ENCODE results near the gene HTRA3.

Gene HTRA3

DNA sequence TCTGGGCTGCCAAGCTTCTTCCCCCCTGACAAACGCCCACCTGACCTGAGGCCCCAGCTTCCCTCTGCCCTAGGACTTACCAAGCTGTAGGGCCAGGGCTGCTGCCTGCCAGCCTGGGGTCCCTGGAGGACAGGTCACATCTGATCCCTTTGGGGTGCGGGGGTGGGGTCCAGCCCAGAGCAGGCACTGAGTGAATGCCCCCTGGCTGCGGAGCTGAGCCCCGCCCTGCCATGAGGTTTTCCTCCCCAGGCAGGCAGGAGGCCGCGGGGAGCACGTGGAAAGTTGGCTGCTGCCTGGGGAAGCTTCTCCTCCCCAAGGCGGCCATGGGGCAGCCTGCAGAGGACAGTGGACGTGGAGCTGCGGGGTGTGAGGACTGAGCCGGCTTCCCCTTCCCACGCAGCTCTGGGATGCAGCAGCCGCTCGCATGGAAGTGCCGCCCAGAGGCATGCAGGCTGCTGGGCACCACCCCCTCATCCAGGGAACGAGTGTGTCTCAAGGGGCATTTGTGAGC, 37.0 kb downstream of the HTRA3 start:
- DNase-seq (ENCODE audit: extremely low read depth in 1 of 2, low read depth in 1 of 2): no peak

- DNase-seq (ENCODE audit: extremely low read depth in 1 of 2, low read depth in 1 of 2): no peak
Measured at GRCh38 chr4:8307121-8307520, 37.6 kb downstream of the HTRA3 start.

- DNase-seq (ENCODE audit: extremely low read depth in 1 of 2, low read depth in 1 of 2): no peak
Measured at GRCh38 chr4:8307714-8308113, 38.2 kb downstream of the HTRA3 start.

- no peak for DNase-seq (ENCODE audit: extremely low read depth in 1 of 2, low read depth in 1 of 2)
Measured at GRCh38 chr4:8308144-8308543, 38.6 kb downstream of the HTRA3 start.

- DNase-seq (ENCODE audit: extremely low read depth in 1 of 2, low read depth in 1 of 2): no peak
Measured at GRCh38 chr4:8308856-8309771, 39.6 kb downstream of the HTRA3 start.

DNA sequence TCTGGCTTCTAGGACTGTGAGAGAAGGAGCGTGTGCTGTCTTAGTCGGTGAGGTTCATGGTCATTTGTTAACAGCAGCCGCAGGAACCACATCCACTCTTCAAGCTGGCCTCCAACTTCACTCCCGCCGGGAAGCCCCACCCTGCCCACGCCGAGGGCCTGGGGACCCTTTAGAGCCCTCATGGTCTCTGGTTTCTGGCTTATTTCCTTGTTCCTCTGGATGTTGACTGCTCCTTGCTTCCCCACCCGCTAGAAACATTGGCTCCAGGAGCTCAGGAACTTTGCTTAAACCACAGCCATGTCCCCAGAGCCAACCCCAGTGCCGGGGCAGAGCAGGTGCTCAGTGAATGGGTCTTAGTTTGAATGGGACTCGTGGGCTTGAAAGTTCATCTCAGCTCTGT, 40.8 kb downstream of the HTRA3 start:
- no peak for DNase-seq (ENCODE audit: extremely low read depth in 1 of 2, low read depth in 1 of 2)

DNA sequence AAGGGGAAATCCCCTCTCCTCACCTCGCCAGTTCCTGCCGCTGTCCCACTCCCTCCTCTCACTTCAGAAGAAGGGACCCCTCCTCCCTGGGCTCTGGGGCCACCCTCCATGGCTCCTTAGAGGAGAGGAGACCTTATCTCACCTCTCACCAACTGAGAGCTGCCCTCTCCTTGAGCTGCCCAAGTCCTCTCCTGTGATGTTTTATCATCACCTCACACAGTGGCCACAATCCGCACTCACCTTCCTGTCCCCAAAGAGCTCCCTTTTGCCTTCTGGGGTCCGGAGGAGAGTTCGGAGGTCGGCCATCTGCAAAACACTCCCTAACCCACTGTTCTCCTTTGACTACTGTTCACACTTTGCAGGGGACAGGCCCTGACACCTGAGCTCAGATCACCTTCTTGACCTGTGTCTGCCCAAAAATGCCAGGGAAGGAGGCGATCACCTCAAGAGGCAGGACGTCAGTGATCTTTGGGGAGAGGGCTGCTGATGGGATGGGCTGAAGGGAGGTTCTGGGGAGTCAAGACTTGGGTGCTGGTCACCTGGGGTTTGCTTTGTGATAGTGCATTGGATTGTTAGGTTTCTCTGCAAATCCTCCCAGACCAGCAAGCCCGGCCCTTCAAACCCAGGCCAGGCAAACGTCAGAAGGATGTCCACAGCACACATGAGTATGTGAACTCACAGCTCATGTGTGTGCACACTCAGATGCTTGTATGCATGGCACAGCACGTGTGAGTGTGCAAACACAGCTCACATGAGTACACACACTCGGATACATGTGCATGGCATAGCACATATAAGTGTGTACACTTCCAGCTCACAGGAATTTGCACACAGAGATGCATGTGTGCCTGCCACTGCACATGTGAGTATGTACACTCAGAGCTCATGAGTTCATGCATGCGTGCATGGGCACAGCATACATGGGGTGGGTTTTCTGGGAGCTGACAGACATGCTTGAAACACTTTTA, 41.8 kb downstream of the HTRA3 start:
- no peak for DNase-seq (ENCODE audit: extremely low read depth in 1 of 2, low read depth in 1 of 2)

- no peak for DNase-seq (ENCODE audit: extremely low read depth in 1 of 2, low read depth in 1 of 2)
Measured at GRCh38 chr4:8312069-8312445, 42.5 kb downstream of the HTRA3 start.

DNA sequence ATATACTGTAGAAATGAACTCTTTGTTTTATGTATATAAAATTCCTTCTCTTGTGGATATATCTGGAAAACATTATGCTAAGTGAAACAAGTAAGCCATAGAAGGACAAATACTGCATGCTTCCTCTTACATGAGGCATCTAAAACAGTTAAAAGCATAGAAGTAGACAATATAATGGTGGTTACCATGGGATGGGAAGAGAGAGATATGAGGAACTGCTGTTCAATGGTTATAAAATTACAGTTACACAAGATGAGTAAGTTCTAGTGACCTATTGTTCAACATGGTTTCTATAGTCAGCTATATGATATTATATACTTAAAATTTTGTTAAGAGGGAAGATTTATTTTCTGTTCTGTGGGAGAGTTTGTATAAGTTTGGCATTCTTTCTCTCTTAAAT, 43.4 kb downstream of the HTRA3 start:
- DNase-seq (ENCODE audit: extremely low read depth in 1 of 2, low read depth in 1 of 2): no peak

DNA sequence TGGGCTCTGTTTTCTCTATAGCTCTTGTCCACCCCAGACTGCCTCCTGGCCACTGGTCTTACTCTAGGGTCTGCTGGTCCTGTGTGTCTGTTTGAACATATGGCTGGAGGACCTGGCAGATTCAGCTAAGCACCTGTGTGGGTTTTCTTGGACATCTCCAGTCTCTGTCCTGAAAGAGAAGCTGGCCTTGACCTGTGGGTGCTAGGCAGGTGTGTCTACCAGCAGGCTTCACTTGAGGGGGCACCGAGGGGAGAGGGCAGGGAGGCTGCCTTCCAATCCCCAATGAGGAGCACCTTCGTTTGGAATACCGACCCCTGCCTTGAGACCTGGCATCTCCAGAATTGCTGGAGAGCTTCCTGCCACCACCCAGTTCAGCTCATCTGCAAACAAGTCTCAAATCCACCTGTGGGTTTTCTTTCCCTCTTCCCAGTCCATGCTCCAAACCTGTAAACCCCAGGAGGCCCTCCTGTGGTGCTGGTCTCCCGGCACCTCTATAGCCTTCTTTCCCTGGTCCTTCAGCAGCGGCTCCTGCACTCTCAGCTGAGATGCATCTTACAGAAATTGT, 45.2 kb downstream of the HTRA3 start:
- DNase-seq (ENCODE audit: extremely low read depth in 1 of 2, low read depth in 1 of 2): no peak

DNA sequence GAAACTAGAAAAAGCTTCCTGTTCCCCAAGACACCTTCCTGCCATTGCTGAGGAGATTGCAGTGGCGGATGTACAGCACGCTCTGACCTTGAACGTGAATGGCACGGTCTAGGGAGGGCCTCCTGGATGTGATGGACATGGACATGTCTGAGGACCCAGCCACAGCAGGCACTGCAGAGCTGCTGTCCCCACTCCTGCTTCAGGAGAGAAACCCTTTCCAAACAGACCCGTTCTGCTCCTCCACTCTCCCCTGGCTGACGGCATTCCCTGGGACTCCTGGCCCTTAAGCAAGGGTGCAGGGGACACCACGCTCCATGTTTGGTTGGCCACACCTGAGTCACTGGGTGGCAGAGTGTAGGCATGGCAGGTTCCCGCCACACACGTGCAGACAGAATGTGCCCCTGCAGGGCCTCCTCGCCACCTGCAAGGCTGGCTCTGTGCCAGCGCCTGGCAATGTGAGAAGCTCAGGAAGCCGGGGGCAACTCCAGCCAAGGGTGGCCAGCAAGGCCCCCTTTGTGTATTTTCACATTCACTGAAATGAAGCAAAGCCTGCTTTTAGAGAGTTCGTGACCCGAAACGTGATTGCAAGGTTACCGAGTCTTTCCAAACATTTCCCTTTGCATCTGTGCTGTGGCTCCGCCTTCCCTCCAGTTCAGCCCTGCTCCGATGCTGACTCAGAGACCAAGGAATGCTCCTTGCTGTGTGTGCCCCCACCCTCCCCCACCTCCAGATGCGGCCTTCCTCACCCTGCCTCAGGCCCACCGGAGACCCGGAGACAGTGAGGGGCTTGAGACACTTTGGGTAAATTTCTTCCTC, 46.1 kb downstream of the HTRA3 start:
- no peak for DNase-seq (ENCODE audit: extremely low read depth in 1 of 2, low read depth in 1 of 2)

GRCh38 chr4:8316251-8316771, 46.8 kb downstream of the HTRA3 start:
- no peak for DNase-seq (ENCODE audit: extremely low read depth in 1 of 2, low read depth in 1 of 2)

- DNase-seq (ENCODE audit: extremely low read depth in 1 of 2, low read depth in 1 of 2): no peak
Measured at GRCh38 chr4:8316911-8317351, 47.4 kb downstream of the HTRA3 start.

DNA sequence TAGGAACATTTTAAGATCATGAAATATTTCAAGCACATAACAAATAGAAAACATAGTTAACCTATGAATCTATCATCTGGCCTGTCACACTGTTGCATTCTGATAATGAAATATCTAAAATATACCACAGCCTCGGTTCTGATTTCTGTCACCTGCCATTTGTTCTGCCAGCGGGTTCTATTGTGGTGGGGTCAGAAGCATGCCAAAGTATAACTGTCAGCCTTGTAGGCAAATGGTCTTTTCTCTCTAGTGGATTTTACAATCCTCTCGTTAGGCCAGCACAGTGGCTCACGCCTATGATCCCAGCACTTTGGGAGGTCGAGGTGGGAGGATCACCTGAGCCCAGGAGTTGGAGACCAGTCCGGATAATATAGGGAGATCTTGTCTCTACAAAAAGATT, 47.9 kb downstream of the HTRA3 start:
- DNase-seq (ENCODE audit: extremely low read depth in 1 of 2, low read depth in 1 of 2): no peak

GRCh38 chr4:8318509-8318908, 49.0 kb downstream of the HTRA3 start:
- no peak for DNase-seq (ENCODE audit: extremely low read depth in 1 of 2, low read depth in 1 of 2)

GRCh38 chr4:8319061-8319460, 49.5 kb downstream of the HTRA3 start:
- DNase-seq (ENCODE audit: extremely low read depth in 1 of 2, low read depth in 1 of 2): no peak

DNA sequence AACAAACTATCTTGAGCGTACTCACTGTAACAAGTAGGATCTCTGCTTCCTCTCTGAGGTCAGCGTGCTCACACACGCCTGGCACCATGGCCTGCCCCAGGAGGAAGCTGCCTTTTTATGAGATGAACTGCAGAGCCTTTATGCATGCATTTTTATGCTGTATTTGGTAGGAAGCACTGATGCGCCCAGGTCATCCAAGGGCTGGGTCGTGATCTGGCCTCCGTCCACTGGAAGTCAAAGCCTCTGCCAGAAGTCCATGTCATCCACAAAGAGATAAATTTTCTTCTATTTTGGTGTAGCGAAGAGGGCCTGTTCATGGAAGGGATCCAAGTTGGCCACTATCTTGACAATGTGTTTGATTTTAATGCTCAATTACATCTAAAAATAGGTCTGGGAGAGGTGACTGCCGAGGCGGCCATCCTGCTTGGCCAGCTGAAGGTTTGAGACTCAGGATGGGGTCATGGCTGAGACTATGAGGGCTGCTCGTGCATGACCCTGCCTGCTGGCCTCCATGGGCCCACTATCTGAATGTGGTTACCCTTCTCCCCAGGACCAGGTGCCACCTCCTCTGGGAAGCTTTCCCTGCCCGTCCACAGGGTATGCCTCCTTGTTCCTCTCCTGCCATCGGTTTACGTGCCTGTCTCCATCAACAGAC, 50.3 kb downstream of the HTRA3 start:
- no peak for DNase-seq (ENCODE audit: extremely low read depth in 1 of 2, low read depth in 1 of 2)

- no peak for DNase-seq (ENCODE audit: extremely low read depth in 1 of 2, low read depth in 1 of 2)
Measured at GRCh38 chr4:8320386-8320750, 50.8 kb downstream of the HTRA3 start.

GRCh38 chr4:8321220-8321619, 51.7 kb downstream of the HTRA3 start:
- DNase-seq (ENCODE audit: extremely low read depth in 1 of 2, low read depth in 1 of 2): no peak

DNA sequence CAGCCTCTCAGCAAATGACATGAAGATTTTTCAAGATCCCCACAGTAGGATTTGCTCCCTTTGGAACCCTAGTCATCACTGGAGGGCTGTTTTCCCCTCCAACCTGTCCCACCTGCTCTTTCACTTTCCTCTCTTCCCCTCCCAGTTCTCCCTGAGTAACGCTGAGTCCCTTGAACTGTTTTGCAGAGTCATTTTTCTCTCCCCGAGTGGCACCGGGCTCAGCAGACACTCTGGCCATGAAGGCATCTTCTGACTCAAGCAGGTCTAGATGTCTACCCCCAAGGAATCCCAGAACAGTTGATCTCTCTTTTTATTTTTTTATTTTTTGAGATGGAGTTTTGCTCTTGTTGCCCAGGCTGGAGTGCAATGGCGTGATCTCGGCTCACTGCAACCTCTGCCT, 52.2 kb downstream of the HTRA3 start:
- no peak for DNase-seq (ENCODE audit: extremely low read depth in 1 of 2, low read depth in 1 of 2)

Data from stimulated activated CD8-positive, alpha-beta memory T cell treated with anti-CD3 and anti-CD28 coated beads, Interleukin-7, amount 100 ng/mL, for 48 hours (primary cell).